K562 (cell line): Measurements from ENCODE around the gene MYOM3. TPM values are rescaled to one million over a fixed set of nuclear protein-coding genes. Genes with fewer than 3 reads are reported as not detected.

Source experiments
- CSDE1 ChIP-seq, 2 experiments: fragments of 450-650 bp; IDR thresholded peaks; 2 replicates each; pipeline ENCODE4 v1.6.1; 2016; ENCODE audit warnings: mild to moderate bottlenecking in 1 of 2
- GABPB2 ChIP-seq: fragments of 250-450 bp; sonication (Bioruptor Pico); conservative IDR thresholded peaks from 2 replicates; pipeline ENCODE4 v1.5.1; 2021; ENCODE audit warnings: mild to moderate bottlenecking
- KDM4B ChIP-seq, 2 experiments: fragments of 450-650 bp in 1 of 2; sonication (generic) in 1 of 2; IDR thresholded peaks; 2 replicates each; pipeline ENCODE4 v1.6.1; 2016 to 2017; ENCODE audit warnings: borderline replicate concordance in 2 of 2, antibody characterized with exemption in 1 of 2, low read depth in 1 of 2, mild to moderate bottlenecking in 1 of 2
- ZNF444 ChIP-seq: fragments of 250-450 bp; sonication (Bioruptor Pico); IDR thresholded peaks from 2 replicates; pipeline ENCODE4 v1.4.0; 2020; ENCODE audit warnings: mild to moderate bottlenecking, moderate library complexity
- polyA plus RNA-seq, 8 experiments: library from polyadenylated mRNA; depleted of rRNA in 4 of 8; stranded (reverse) in 5 of 8; unstranded in 3 of 8; fragments of >200 nt; fragmentation: Nextera tagmentation in 2 of 8; fragmentation: Illumina TruSeq in 1 of 8; extraction: Ambion mirVana in 2 of 8; extraction: Trizol in 1 of 8; gene quantifications; 2 replicates each; pipeline versions ENCODE4 v1.2.1 to v1.2.3, GENCODE V29; 2011 to 2014; ENCODE audit warnings: inconsistent platforms in 1 of 8, missing spikeins in 1 of 8
- total RNA-seq, 7 experiments: library from RNA; depleted of rRNA in 6 of 7; stranded (reverse); fragments of >200 nt in 6 of 7; fragmentation: Illumina TruSeq in 2 of 7; extraction: Trizol in 2 of 7; gene quantifications; 2 replicates each; pipeline versions ENCODE4 v1.2.1 to v1.2.3, GENCODE V29; 2011 to 2021; ENCODE audit warnings: low replicate concordance in 1 of 7
- TF ChIP-seq, protein P1 (sequence below): sonication (generic); formaldehyde crosslinking; IDR thresholded peaks from 2 replicates; pipeline ENCODE4 v1.8.0; 2022; ENCODE audit warnings: mild to moderate bottlenecking, missing genetic modification reagents
- TF ChIP-seq, protein P2 (sequence below): sonication (generic); formaldehyde crosslinking; IDR thresholded peaks from 2 replicates; pipeline ENCODE4 v1.4.0; 2020; ENCODE audit warnings: mild to moderate bottlenecking, missing genetic modification reagents

MYOM3 gene
- total and polyA plus RNA-seq, 9 of the 15 experiments (the other 6 are each of a cell fraction or from before 2014, with no cell fraction given): 0.01 TPM; not detected in 8

DNA sequence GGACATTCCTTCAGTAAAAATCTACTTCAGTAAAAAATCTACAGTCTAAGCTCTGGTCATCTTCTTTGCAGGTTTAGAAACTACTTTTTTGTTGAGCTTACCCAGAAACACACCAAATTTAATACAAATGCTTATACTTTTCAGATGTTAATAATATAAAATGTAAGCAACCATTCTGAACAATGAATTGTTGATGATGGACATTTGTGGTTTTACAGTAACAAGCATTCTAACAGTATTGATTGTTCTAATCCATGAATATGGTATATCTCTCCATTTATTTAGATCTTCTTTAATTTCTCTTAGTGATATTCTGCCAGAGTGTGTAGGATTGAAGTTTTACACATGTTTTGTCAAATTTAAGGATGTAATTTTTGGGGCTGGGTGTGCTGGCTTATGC is 104.9 kb downstream of the MYOM3 start (continued):
- TF ChIP-seq, protein P1, sequence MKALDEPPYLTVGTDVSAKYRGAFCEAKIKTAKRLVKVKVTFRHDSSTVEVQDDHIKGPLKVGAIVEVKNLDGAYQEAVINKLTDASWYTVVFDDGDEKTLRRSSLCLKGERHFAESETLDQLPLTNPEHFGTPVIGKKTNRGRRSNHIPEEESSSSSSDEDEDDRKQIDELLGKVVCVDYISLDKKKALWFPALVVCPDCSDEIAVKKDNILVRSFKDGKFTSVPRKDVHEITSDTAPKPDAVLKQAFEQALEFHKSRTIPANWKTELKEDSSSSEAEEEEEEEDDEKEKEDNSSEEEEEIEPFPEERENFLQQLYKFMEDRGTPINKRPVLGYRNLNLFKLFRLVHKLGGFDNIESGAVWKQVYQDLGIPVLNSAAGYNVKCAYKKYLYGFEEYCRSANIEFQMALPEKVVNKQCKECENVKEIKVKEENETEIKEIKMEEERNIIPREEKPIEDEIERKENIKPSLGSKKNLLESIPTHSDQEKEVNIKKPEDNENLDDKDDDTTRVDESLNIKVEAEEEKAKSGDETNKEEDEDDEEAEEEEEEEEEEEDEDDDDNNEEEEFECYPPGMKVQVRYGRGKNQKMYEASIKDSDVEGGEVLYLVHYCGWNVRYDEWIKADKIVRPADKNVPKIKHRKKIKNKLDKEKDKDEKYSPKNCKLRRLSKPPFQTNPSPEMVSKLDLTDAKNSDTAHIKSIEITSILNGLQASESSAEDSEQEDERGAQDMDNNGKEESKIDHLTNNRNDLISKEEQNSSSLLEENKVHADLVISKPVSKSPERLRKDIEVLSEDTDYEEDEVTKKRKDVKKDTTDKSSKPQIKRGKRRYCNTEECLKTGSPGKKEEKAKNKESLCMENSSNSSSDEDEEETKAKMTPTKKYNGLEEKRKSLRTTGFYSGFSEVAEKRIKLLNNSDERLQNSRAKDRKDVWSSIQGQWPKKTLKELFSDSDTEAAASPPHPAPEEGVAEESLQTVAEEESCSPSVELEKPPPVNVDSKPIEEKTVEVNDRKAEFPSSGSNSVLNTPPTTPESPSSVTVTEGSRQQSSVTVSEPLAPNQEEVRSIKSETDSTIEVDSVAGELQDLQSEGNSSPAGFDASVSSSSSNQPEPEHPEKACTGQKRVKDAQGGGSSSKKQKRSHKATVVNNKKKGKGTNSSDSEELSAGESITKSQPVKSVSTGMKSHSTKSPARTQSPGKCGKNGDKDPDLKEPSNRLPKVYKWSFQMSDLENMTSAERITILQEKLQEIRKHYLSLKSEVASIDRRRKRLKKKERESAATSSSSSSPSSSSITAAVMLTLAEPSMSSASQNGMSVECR (CRISPR knock-in tag): no peak
- TF ChIP-seq, protein P2, sequence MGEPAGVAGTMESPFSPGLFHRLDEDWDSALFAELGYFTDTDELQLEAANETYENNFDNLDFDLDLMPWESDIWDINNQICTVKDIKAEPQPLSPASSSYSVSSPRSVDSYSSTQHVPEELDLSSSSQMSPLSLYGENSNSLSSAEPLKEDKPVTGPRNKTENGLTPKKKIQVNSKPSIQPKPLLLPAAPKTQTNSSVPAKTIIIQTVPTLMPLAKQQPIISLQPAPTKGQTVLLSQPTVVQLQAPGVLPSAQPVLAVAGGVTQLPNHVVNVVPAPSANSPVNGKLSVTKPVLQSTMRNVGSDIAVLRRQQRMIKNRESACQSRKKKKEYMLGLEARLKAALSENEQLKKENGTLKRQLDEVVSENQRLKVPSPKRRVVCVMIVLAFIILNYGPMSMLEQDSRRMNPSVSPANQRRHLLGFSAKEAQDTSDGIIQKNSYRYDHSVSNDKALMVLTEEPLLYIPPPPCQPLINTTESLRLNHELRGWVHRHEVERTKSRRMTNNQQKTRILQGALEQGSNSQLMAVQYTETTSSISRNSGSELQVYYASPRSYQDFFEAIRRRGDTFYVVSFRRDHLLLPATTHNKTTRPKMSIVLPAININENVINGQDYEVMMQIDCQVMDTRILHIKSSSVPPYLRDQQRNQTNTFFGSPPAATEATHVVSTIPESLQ (CRISPR knock-in tag): no peak
- TF ChIP-seq GABPB2 (CRISPR knock-in tag) (no peak), CSDE1 (IDR thresholded peaks at IDR 0.05) (no peak), ZNF444 (no peak), KDM4B (IDR thresholded peaks at IDR 0.05; ENCODE audit: borderline replicate concordance in 2 of 2, low read depth in 1 of 2) (no peak)

Other genes with a start within 250 kb of the MYOM3 start
- 12.8 and 13.1 TPM in 2 replicates for gene FUCA1, start 243.8 kb downstream of the MYOM3 start, total RNA-seq (2014; rRNA removed)
- 16.4 and 18.5 TPM in 2 replicates for gene FUCA1, start 243.8 kb downstream of the MYOM3 start, total RNA-seq (2014; rRNA removed; fragmentation: Illumina TruSeq; extraction: Trizol)
- gene FUCA1, start 243.8 kb downstream of the MYOM3 start, total RNA-seq (2015; rRNA removed; fragmentation: Illumina TruSeq; extraction: Trizol): 13.2 and 14.9 TPM in 2 replicates
- gene FUCA1, start 243.8 kb downstream of the MYOM3 start, total RNA-seq (2021): 12.3 and 13.5 TPM in 2 replicates
- gene FUCA1, start 243.8 kb downstream of the MYOM3 start, polyA plus RNA-seq (2011; rRNA removed): 17.6 and 20.5 TPM in 2 replicates
- gene FUCA1, start 243.8 kb downstream of the MYOM3 start, polyA plus RNA-seq (2014; fragmentation: Illumina TruSeq; extraction: Trizol): 16.0 and 18.2 TPM in 2 replicates
- gene FUCA1, start 243.8 kb downstream of the MYOM3 start, polyA plus RNA-seq (2014; fragmentation: Nextera tagmentation; extraction: Ambion mirVana): 1 to 10 TPM; 7.0 to 8.2 TPM
- 10.6 and 11.8 TPM in 2 replicates for gene FUCA1, start 243.8 kb downstream of the MYOM3 start, polyA plus RNA-seq (2014; rRNA removed)
- gene CNR2, start 198.8 kb downstream of the MYOM3 start, total RNA-seq (2014; rRNA removed): not detected in 2 replicates
- gene CNR2, start 198.8 kb downstream of the MYOM3 start, total RNA-seq (2014; rRNA removed; fragmentation: Illumina TruSeq; extraction: Trizol): not detected in 2 replicates
- gene CNR2, start 198.8 kb downstream of the MYOM3 start, total RNA-seq (2015; rRNA removed; fragmentation: Illumina TruSeq; extraction: Trizol): not detected in 2 replicates
- not detected in 2 replicates for gene CNR2, start 198.8 kb downstream of the MYOM3 start, total RNA-seq (2021)
- not detected in 2 replicates for gene CNR2, start 198.8 kb downstream of the MYOM3 start, polyA plus RNA-seq (2011; rRNA removed)
- gene CNR2, start 198.8 kb downstream of the MYOM3 start, polyA plus RNA-seq (2014; fragmentation: Illumina TruSeq; extraction: Trizol): not detected in 2 replicates
- not detected for gene CNR2, start 198.8 kb downstream of the MYOM3 start, polyA plus RNA-seq (2014; fragmentation: Nextera tagmentation; extraction: Ambion mirVana)
- 0.04 TPM in 1 of 2 replicates, not detected in the other for gene CNR2, start 198.8 kb downstream of the MYOM3 start, polyA plus RNA-seq (2014; rRNA removed)
- gene PNRC2, start 152.3 kb downstream of the MYOM3 start, total RNA-seq (2014; rRNA removed): 120 and 127 TPM in 2 replicates
- gene PNRC2, start 152.3 kb downstream of the MYOM3 start, total RNA-seq (2014; rRNA removed; fragmentation: Illumina TruSeq; extraction: Trizol): 203 and 235 TPM in 2 replicates
- gene PNRC2, start 152.3 kb downstream of the MYOM3 start, total RNA-seq (2015; rRNA removed; fragmentation: Illumina TruSeq; extraction: Trizol): 222 and 230 TPM in 2 replicates
- gene PNRC2, start 152.3 kb downstream of the MYOM3 start, total RNA-seq (2021): 197 TPM in 2 replicates
- 208 and 228 TPM in 2 replicates for gene PNRC2, start 152.3 kb downstream of the MYOM3 start, polyA plus RNA-seq (2011; rRNA removed)
- 260 and 303 TPM in 2 replicates for gene PNRC2, start 152.3 kb downstream of the MYOM3 start, polyA plus RNA-seq (2014; fragmentation: Illumina TruSeq; extraction: Trizol)
- gene PNRC2, start 152.3 kb downstream of the MYOM3 start, polyA plus RNA-seq (2014; fragmentation: Nextera tagmentation; extraction: Ambion mirVana): 100 to 1,000 TPM; 178 to 212 TPM
- 196 and 203 TPM in 2 replicates for gene PNRC2, start 152.3 kb downstream of the MYOM3 start, polyA plus RNA-seq (2014; rRNA removed)
- gene SRSF10, start 131.8 kb downstream of the MYOM3 start, total RNA-seq (2014; rRNA removed): 147 and 154 TPM in 2 replicates
- 246 and 266 TPM in 2 replicates for gene SRSF10, start 131.8 kb downstream of the MYOM3 start, total RNA-seq (2014; rRNA removed; fragmentation: Illumina TruSeq; extraction: Trizol)
- 250 and 264 TPM in 2 replicates for gene SRSF10, start 131.8 kb downstream of the MYOM3 start, total RNA-seq (2015; rRNA removed; fragmentation: Illumina TruSeq; extraction: Trizol)
- 154 and 165 TPM in 2 replicates for gene SRSF10, start 131.8 kb downstream of the MYOM3 start, total RNA-seq (2021)
- gene SRSF10, start 131.8 kb downstream of the MYOM3 start, polyA plus RNA-seq (2011; rRNA removed): 163 and 205 TPM in 2 replicates
- 200 and 256 TPM in 2 replicates for gene SRSF10, start 131.8 kb downstream of the MYOM3 start, polyA plus RNA-seq (2014; fragmentation: Illumina TruSeq; extraction: Trizol)
- 100 to 1,000 TPM; 191 to 226 TPM for gene SRSF10, start 131.8 kb downstream of the MYOM3 start, polyA plus RNA-seq (2014; fragmentation: Nextera tagmentation; extraction: Ambion mirVana)
- gene SRSF10, start 131.8 kb downstream of the MYOM3 start, polyA plus RNA-seq (2014; rRNA removed): 173 and 184 TPM in 2 replicates
- not detected in 2 replicates for gene IL22RA1, start 31.0 kb upstream of the MYOM3 start, total RNA-seq (2014; rRNA removed)
- gene IL22RA1, start 31.0 kb upstream of the MYOM3 start, total RNA-seq (2014; rRNA removed; fragmentation: Illumina TruSeq; extraction: Trizol): not detected in 2 replicates
- gene IL22RA1, start 31.0 kb upstream of the MYOM3 start, total RNA-seq (2015; rRNA removed; fragmentation: Illumina TruSeq; extraction: Trizol): not detected in 2 replicates
- 0.11 TPM in 1 of 2 replicates, not detected in the other for gene IL22RA1, start 31.0 kb upstream of the MYOM3 start, total RNA-seq (2021)
- not detected in 2 replicates for gene IL22RA1, start 31.0 kb upstream of the MYOM3 start, polyA plus RNA-seq (2011; rRNA removed)
- gene IL22RA1, start 31.0 kb upstream of the MYOM3 start, polyA plus RNA-seq (2014; fragmentation: Illumina TruSeq; extraction: Trizol): not detected in 2 replicates
- not detected for gene IL22RA1, start 31.0 kb upstream of the MYOM3 start, polyA plus RNA-seq (2014; fragmentation: Nextera tagmentation; extraction: Ambion mirVana)
- not detected in 2 replicates for gene IL22RA1, start 31.0 kb upstream of the MYOM3 start, polyA plus RNA-seq (2014; rRNA removed)
- gene IFNLR1, start 75.2 kb upstream of the MYOM3 start, total RNA-seq (2014; rRNA removed): not detected in 2 replicates
- gene IFNLR1, start 75.2 kb upstream of the MYOM3 start, total RNA-seq (2014; rRNA removed; fragmentation: Illumina TruSeq; extraction: Trizol): not detected in 2 replicates
- gene IFNLR1, start 75.2 kb upstream of the MYOM3 start, total RNA-seq (2015; rRNA removed; fragmentation: Illumina TruSeq; extraction: Trizol): not detected in 2 replicates
- not detected in 2 replicates for gene IFNLR1, start 75.2 kb upstream of the MYOM3 start, total RNA-seq (2021)
- not detected in 2 replicates for gene IFNLR1, start 75.2 kb upstream of the MYOM3 start, polyA plus RNA-seq (2011; rRNA removed)
- not detected in 2 replicates for gene IFNLR1, start 75.2 kb upstream of the MYOM3 start, polyA plus RNA-seq (2014; fragmentation: Illumina TruSeq; extraction: Trizol)
- gene IFNLR1, start 75.2 kb upstream of the MYOM3 start, polyA plus RNA-seq (2014; fragmentation: Nextera tagmentation; extraction: Ambion mirVana): not detected
- not detected in 2 replicates for gene IFNLR1, start 75.2 kb upstream of the MYOM3 start, polyA plus RNA-seq (2014; rRNA removed)
- gene GRHL3, start 207.2 kb upstream of the MYOM3 start, total RNA-seq (2014; rRNA removed): not detected in 2 replicates
- not detected in 2 replicates for gene GRHL3, start 207.2 kb upstream of the MYOM3 start, total RNA-seq (2014; rRNA removed; fragmentation: Illumina TruSeq; extraction: Trizol)
- gene GRHL3, start 207.2 kb upstream of the MYOM3 start, total RNA-seq (2015; rRNA removed; fragmentation: Illumina TruSeq; extraction: Trizol): not detected in 2 replicates
- not detected in 2 replicates for gene GRHL3, start 207.2 kb upstream of the MYOM3 start, total RNA-seq (2021)
- gene GRHL3, start 207.2 kb upstream of the MYOM3 start, polyA plus RNA-seq (2011; rRNA removed): not detected in 2 replicates
- 0.04 TPM in 1 of 2 replicates, not detected in the other for gene GRHL3, start 207.2 kb upstream of the MYOM3 start, polyA plus RNA-seq (2014; fragmentation: Illumina TruSeq; extraction: Trizol)
- gene GRHL3, start 207.2 kb upstream of the MYOM3 start, polyA plus RNA-seq (2014; fragmentation: Nextera tagmentation; extraction: Ambion mirVana): under 1 TPM in 1 of 2 experiments, not detected in 1; 0.01 TPM
- gene GRHL3, start 207.2 kb upstream of the MYOM3 start, polyA plus RNA-seq (2014; rRNA removed): 0.65 TPM in 1 of 2 replicates, not detected in the other